Neuron (in vitro differentiated cells): ENCODE measurements around the gene OR2Z1.
"Not testable (repeated sequence)": the region's sequence is repeated elsewhere in the genome, so short reads cannot be mapped to it uniquely, and the experiment has no call there.

Experiments
- H2AFZ ChIP-seq: one replicate; pipeline ENCODE4 v1.6.1; 2013; ENCODE audit warnings: low read depth, mild to moderate bottlenecking, inconsistent platforms, low read length, moderate library complexity
- H3K27me3 ChIP-seq: one replicate; pipeline ENCODE4 v1.6.1; 2013; ENCODE audit warnings: low read length; ENCODE audit not compliant: insufficient read depth
- H3K36me3 ChIP-seq: one replicate; pipeline ENCODE4 v1.6.1; 2013; ENCODE audit warnings: low read length; ENCODE audit not compliant: insufficient read depth
- H3K4me1 ChIP-seq: one replicate; pipeline ENCODE4 v1.6.1; 2013; ENCODE audit warnings: low read length; ENCODE audit not compliant: insufficient read depth
- H3K4me3 ChIP-seq: 2 replicates; pipeline ENCODE4 v1.5.1; 2013; ENCODE audit warnings: mild to moderate bottlenecking, low read length, moderate library complexity
- H3K9me3 ChIP-seq: one replicate; pipeline ENCODE4 v1.6.1; 2013; ENCODE audit warnings: low read length

The OR2Z1 gene

DNA sequence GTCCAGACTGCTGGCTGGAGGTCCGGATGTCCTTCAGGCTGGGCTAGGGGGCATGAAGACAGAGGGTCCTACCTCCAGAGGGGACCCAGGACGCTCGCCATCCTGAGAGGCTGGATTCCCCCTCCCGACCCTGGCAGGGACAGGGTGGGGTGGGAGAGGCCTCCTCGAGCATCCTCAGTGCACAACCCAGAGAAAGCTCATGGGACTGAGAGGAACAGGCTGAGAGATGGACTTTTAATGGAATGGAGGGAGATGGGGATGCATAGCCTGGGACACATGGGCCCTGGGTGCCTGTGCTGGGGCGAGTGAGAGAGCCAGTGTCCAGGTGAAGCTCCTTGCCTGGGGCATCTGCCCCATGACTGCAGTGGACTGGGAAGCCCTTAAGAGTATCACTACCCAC is 25.9 kb upstream of the OR2Z1 start:
- no peak overlapping the region for H2AFZ ChIP-seq
- H3K27me3 ChIP-seq, result no peaks in the 10 kb centered on the region
- H3K9me3 ChIP-seq, result no peaks in the 10 kb centered on the region
- H3K4me1 ChIP-seq, result no peaks in the 10 kb centered on the region
- H3K4me3 ChIP-seq, result no peak overlapping the region
- H3K36me3 ChIP-seq, result no peaks in the 10 kb centered on the region

DNA sequence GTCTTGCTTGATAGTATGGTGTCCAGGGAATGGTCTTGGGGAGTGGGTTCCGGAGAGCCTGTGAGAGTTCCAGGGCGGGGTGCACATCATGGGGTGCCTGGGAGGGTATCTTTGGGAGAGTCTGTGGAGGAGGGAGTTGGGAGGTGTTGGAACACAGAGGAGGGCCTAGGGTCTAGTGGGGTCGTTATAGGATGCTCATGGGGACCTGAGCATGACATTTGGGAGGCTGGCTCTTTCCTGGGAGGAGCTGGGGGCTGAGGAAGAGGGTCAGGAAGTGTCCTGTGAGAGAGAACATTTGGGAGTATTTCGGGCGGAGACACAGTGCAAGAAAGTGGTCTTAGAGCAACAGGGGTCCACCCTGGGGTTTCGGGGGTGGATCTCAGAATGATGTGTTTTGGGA is 25.5 kb upstream of the OR2Z1 start:
- Histone ChIP-seq H3K27me3 (no peaks in the 10 kb centered on the region), H2AFZ (no peak overlapping the region), H3K9me3 (no peaks in the 10 kb centered on the region), H3K36me3 (no peaks in the 10 kb centered on the region), H3K4me1 (no peaks in the 10 kb centered on the region), H3K4me3 (no peak overlapping the region)

DNA sequence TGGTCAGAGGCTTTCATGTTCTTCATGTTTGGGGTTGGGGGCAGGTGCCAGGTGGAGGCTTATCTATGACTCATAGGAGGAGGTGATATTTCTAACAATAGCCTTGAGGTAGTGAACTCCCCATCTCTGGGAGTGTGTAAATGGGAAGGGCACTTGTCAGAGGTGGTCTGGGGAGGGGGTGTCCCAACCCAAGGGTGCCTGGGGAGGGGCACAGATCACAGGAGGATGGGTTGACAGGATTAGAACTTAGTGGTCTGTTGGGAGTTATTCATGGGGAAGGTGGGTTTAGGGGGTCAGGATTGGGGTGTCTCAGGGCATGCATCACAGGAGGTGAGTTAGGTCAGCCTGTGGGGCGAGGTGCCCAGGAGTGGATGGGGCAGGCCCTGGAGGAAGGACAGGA is 24.4 kb upstream of the OR2Z1 start:
- Histone ChIP-seq H2AFZ (no peak overlapping the region), H3K27me3 (no peaks in the 10 kb centered on the region), H3K36me3 (no peaks in the 10 kb centered on the region), H3K9me3 (no peaks in the 10 kb centered on the region), H3K4me3 (no peak overlapping the region), H3K4me1 (no peaks in the 10 kb centered on the region)

DNA sequence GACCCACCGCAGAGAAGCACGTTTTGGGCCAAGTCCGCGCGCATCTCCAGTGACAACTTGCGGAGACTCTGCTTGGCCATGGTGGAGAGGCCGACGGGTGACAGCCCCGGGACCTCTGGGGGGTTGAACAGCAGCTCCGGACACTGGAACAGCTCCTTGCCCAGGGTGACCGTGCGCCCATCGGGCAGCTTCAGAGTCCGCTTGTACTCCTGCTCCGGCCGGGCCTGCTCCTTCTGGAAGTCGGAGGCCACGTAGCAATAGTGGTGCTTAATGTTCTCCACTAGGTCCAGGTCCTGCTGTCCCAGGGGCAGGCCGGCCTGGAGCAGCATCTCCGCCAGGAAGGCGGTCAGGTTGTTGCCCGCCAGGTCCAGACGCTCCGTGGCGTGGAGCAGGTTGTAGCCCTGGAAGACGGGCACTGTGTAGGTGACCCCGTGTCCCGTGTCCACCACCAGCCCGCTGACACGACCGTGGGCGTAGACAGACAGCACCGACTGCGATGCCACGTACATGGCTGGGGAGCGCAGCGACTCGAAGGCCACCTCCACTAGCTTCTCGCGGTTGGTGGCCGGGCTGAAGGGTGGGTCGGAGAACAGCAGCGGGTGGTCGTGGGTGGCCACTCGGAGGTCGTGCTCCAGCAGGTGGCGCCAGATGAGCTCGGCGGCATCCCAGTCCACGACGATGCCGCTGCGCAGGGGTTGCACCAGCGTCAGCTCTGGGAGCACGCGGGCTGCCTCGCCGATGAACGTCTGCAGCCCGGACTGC is 23.6 kb upstream of the OR2Z1 start:
- no peaks in the 10 kb centered on the region for H3K27me3 ChIP-seq
- H3K36me3 ChIP-seq, result no peaks in the 10 kb centered on the region
- H3K4me3 ChIP-seq, result no peak overlapping the region
- peaks cover 4% of the 10 kb centered on the region for H3K4me1 ChIP-seq
- H3K9me3 ChIP-seq, result no peaks in the 10 kb centered on the region
- no peak overlapping the region for H2AFZ ChIP-seq

DNA sequence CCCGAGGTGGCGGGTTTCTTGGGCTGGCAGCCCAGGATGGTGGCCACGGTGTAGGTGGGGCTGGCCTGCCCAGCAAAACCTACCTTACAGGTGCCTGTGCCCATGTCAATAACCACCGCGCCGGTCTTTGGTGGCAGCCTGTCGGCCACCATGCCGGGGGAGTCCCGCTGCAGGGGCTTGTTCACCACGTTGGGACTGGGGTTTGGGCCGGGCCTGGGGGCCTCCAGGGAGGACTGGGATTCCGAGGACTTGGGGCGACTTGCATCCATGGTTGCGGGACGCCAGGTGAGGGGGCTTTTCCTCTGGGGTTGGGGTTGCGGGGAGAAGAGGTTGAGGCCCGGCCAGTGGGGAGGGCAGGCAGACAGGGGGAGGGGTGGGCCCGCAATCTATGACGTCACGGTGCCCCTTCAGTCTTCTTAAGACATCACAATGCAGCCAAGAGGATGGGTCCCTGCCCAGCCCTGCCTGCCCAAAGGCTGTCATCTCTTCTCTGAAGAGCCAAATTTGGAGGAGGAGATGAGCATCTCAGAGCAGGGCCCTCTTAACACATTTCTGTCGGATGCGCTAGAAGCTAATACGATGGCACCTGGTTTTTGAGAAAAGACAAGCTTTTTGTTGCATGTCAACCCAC is 22.9 kb upstream of the OR2Z1 start, which contains the start of gene ACTL9:
Gene ACTL9 (minus strand): TSS at position 363 of the 631 bp plus-strand sequence. CDS start 94 bp downstream, at position 269.
- Histone ChIP-seq H3K9me3 (no peaks in the 10 kb centered on the region), H3K27me3 (no peaks in the 10 kb centered on the region), H3K4me1 (peaks cover 4% of the 10 kb centered on the region), H2AFZ (no peak within 1 kb of the TSS), H3K36me3 (no peaks in the 10 kb centered on the region), H3K4me3 (no peak within 1 kb of the TSS)

DNA sequence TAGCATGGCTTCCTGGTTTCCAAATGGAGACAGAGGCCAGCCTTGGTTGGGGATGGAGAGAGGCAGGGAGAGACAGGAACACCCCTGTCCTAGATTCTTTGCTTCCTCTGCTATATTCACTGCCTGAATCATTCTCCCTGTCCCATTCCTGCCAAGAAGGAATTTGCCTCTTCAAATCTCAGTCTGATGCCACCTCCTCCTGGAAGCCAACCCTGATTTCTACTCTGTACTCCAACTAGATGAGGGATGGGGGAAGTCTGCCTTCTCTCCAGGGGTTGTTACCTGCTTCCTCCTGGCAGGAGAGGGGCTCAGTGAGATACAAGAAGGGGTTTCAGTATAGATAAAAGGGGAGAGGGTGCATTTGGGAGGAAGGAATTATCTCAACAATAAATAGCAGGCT is 21.5 kb upstream of the OR2Z1 start:
- H2AFZ ChIP-seq, result no peak overlapping the region
- peaks cover 4% of the 10 kb centered on the region for H3K4me1 ChIP-seq
- no peaks in the 10 kb centered on the region for H3K27me3 ChIP-seq
- H3K9me3 ChIP-seq, result no peaks in the 10 kb centered on the region
- H3K36me3 ChIP-seq, result no peaks in the 10 kb centered on the region
- no peak overlapping the region for H3K4me3 ChIP-seq

DNA sequence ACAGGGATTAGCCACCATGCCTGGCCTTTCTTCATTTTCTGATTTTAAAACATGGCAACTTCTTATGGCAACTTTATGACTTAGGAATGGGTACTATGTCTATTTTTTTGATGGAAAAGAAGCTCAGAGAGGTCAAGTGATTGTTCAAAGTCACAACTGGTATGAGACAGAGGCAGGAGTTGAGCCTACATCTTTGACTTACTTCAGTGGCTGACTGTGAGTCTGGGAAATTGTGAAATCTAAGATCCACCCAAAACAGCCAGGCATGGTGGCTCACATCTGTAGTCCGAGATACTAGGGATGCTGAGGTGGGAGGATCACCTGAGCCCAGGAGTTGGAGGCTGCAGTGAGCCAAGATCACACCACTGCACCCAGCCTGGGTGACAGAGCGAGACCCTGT is 20.5 kb upstream of the OR2Z1 start:
- no peak overlapping the region for H3K4me3 ChIP-seq
- H2AFZ ChIP-seq, result no peak overlapping the region
- H3K36me3 ChIP-seq, result no peaks in the 10 kb centered on the region
- peaks cover 4% of the 10 kb centered on the region for H3K4me1 ChIP-seq
- H3K27me3 ChIP-seq, result no peaks in the 10 kb centered on the region
- H3K9me3 ChIP-seq, result no peaks in the 10 kb centered on the region

DNA sequence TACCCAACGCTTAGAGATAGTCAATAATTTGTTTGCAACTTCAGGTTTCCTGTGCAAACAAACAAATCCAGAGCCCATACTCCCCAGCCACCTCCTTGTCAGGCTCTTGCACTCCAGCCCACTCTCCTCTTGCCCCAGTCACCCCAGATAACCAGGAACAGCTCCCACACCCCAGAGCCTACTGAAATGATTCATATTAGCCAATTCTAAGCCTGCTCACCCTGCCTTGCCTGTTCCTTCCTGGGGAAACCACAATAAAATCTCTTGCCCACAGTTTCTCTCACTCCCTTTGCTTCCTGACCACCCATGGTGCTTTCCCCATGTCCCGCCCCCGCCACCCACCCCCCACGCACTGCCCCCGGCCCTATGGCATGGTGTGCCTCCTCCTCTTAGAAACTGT is 19.1 kb upstream of the OR2Z1 start:
- Histone ChIP-seq H3K4me3 (no peak overlapping the region), H3K36me3 (no peaks in the 10 kb centered on the region), H3K4me1 (peaks cover 4% of the 10 kb centered on the region), H3K9me3 (no peaks in the 10 kb centered on the region), H3K27me3 (no peaks in the 10 kb centered on the region), H2AFZ (no peak overlapping the region)

DNA sequence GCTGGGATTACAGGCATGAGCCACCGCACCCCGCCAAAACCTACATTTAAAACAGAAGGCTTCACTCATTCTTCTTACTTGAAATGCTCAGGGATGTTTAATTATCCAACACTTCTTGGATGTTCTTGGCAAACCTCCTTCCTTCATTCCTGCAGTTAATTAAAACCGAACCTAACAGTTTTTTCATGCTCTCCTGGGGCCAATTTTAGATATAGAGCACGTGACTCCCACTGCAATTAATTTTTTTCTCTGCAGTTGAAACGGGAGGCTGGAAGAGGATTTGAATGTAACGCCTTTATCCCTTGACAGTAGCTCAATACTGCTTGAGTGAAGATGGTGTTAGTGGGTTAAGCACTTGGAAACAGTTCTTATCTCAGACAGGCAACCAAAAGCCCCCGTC is 18.2 kb upstream of the OR2Z1 start:
- no peak overlapping the region for H2AFZ ChIP-seq
- no peaks in the 10 kb centered on the region for H3K9me3 ChIP-seq
- no peak overlapping the region for H3K4me3 ChIP-seq
- H3K4me1 ChIP-seq, result peaks cover 4% of the 10 kb centered on the region
- no peaks in the 10 kb centered on the region for H3K36me3 ChIP-seq
- no peaks in the 10 kb centered on the region for H3K27me3 ChIP-seq

DNA sequence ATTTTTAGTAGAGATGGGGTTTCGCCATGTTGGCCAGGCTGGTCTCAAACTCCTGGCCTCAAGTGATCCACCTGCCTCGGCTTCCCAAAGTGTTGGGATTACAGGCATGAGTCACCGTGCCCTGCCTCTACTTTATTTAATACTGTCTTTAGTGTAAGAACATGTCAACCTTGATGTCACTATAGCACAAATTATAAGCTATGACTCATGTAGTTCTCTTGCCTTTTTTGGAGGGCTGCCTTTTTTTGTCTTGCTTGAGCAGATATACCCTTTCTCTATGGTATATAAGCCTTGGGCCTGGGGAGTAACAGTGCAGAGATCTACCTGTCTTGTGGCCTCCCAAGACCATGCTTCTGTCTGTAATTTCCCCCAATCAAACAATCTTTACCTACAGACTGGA is 16.1 kb upstream of the OR2Z1 start:
- H3K4me1 ChIP-seq, H3K27me3 ChIP-seq, H3K4me3 ChIP-seq, H3K36me3 ChIP-seq, H3K9me3 ChIP-seq, H2AFZ ChIP-seq: not testable (repeated sequence)

DNA sequence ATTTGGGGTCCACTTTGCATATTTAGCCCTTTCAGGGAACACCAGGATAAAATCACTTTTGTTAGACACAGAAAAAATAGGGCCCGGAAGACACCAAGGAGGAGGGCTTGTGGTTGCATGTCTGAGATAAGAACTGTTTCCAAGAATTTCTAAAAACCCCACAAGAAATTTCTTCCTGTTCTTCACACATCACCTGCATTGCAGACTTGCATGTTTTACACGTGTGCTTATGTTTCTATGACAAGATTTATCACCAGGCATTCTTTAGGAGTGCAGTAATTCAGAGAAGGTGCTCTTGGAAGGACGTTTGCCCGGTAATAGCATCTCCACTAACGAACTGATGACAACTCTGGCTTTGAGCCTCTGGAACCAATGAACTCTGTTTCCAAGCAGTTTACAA is 15.7 kb upstream of the OR2Z1 start:
- H3K9me3 ChIP-seq, result no peaks in the 10 kb centered on the region
- H3K4me1 ChIP-seq, result peaks cover 4% of the 10 kb centered on the region
- no peaks in the 10 kb centered on the region for H3K27me3 ChIP-seq
- H3K36me3 ChIP-seq, result no peaks in the 10 kb centered on the region
- H2AFZ ChIP-seq, result no peak overlapping the region
- H3K4me3 ChIP-seq, result no peak overlapping the region

DNA sequence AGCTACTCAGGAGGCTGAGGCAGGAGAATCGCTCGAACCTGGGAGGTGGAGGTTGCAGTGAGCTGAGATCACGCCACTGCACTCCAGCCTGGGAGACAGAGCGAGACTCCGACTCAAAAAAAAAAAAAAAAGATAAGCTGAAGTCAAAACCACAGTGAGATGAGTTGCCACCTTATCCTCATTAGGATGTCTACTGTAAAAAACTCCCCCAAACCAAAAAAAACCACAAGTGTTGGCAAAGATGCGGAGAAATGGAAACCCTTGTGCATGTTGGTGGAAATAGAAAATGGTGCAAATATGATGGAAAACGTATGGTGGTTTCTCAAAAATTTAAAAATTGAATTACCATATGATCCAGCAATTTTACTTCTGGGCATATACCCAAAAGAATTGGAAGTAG is 11.1 kb upstream of the OR2Z1 start:
- not testable (repeated sequence) for H2AFZ ChIP-seq, H3K36me3 ChIP-seq, H3K9me3 ChIP-seq, H3K4me3 ChIP-seq, H3K4me1 ChIP-seq, H3K27me3 ChIP-seq

DNA sequence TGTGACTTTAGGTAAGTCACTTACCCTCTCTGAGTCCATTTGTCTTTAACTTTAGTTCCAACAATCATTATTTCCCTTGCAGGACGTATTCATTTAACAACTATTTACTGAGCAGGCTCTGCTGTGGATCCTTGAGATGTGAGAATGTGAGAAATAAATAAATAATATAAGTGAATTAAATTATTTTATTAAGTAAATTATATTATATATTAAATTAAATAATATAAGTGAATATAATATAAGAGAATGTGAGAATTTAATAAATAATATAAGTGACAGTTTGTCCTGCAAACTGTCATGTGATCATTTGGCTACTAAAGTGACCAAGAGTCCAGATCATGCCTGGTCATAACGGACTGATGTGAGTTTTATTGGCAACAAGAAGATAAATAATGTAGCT is 598 bp downstream of the OR2Z1 start:
- H2AFZ ChIP-seq, result no peak overlapping the region
- peaks cover 12% of the 10 kb centered on the region for H3K27me3 ChIP-seq
- no peaks in the 10 kb centered on the region for H3K4me1 ChIP-seq
- no peak overlapping the region for H3K4me3 ChIP-seq
- no peaks in the 10 kb centered on the region for H3K9me3 ChIP-seq
- H3K36me3 ChIP-seq, result no peaks in the 10 kb centered on the region

DNA sequence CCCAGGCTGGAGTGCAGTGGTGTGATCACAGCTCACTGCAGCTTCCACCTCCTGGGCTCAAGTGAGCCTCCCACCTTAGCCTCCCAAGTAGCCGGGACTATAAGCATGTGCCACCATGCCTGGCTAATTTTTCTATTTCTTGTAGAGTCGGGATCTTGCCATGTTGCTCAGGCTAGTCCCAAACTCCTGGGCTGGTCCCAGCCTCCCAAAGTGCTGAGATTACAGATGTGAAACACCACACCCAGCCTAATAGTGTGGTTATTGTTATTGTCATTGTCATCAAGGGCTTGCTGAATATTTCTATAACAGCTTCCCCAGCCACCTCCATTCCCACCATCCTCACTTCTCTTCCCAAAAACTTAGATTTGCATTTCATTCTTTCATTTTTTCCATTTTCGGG is 2.8 kb downstream of the OR2Z1 start:
- Histone ChIP-seq H3K4me1 (no peaks in the 10 kb centered on the region), H3K27me3 (peaks cover 12% of the 10 kb centered on the region), H2AFZ (no peak overlapping the region), H3K4me3 (no peak overlapping the region), H3K9me3 (no peaks in the 10 kb centered on the region), H3K36me3 (no peaks in the 10 kb centered on the region)
